Stimulated activated CD4-positive, alpha-beta T cell treated with anti-CD3 and anti-CD28 coated beads, Interleukin-4, amount 100 ng/mL, for 4 hours (primary cell): ENCODE data around the gene WDR20.

ENCODE experiments used
- DNase-seq, 2 experiments: peaks; one replicate each; pipeline ENCODE4 v3.0.0-alpha.2; 2020

WDR20 gene

DNA sequence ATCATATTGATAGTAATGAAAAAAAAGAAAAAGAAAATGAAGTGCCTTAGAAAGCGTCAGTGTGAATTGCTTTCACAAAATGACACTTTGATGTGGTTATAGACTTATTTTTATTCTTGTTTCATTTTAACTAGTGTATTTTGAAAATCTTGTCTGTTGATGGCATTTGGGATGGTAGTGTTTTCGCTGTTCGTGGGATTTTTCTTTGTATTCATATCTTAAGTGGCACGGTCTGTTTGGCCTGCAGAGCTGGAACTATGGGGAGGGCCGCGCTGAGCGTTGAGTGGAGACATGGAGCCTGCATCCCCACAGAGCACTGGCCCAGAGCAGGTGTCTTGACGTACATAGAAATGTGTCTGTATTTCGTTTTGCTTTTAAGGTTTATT lies 61.6 kb downstream of the WDR20 start:
- no peak for DNase-seq

DNA sequence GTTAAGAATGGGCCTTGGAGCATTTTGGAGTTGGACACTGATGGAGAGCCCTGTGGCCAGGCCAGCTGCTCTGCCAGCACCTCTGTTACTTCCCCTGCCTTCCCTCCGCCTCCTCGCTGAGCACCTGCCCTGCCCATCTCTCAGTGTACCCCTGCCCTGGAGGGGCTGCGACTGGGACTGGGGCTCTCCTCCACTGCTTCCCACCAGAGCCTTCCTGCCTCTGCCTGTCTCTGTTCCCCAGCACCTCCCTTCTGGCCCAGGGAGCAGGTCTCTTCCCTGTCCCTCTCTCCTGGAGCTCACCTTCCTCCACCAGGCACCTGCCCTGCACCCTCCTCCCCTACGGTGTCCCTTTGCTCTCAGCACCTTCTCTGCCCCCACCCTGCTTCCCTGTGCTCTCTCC lies 62.1 kb downstream of the WDR20 start:
- DNase-seq, result no peak

DNA sequence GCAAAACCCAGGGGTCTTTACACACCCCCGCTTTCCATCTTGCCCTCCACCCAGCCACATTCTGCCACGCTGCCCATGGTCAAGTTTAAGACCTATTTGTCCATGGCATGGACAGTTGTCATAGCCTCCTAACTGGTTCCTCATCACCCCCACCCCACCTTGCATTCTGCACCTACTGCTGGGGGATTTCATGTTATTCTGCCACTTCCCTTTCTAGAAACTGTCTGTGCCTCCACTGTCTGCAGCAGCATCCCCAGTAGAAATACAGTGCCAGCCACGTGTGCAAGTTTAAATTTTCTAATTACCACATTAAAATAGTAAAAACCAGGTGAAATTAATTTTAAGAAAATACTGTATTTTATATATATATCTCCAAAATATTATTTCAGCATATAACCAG lies 63.2 kb downstream of the WDR20 start:
- no peak for DNase-seq

DNA sequence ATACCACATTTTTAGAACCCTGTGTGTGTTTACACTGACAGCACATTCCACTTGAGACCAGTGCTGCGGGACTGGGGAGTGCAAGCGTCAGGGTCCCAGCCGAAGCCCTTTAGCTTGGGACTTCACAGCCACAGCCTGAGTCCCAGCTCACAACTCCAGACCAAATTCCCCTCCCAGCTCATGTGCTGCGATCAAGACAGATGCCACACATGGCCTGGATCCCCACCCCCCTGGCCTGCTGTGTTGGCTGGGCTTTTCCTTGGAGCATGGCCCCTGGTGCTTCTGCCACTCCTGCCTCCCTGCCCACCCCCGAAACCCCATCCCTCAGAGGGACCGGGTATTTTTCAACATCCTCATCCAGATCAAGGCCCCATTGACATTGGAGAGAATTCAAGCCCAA lies 63.7 kb downstream of the WDR20 start:
- DNase-seq, result no peak

DNA sequence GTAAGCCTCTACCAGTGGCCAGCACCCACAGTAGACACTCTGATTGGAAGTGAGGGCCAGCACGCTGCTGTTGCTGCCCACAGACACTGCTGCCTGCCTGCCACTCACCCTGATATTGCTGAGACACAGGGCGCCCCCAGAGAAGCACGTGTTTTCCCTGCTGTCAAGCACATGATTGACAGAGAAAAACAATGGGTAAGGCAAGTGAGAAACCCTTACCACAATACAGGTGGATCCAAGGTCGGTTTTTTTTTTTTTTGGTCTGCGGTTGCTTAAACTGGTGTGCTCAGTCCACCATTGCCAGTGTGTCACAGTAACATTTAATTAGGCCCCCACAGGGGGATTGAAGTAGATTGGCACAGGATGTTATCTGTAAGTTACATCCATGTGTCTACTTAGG lies 65.9 kb downstream of the WDR20 start:
- no peak for DNase-seq

DNA sequence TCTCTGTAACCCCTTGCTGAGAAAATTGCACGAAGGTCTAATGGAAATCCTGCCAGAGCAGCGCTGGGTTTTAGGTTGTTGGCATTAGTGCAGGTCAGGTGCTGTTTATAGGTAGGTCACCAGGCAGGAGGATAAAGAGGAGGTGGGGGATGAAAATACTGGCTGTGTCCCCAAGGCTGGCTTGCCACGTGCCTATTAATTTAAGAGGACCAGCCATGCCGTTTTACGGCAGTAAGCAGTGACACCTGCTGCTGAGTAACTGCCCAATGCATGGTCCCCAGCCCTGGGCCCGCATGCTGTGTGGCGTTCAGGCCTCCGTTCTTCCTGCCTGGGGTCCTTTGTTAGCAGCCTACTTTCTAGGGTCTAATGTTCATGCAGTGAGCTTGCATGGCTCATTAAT lies 67.2 kb downstream of the WDR20 start:
- no peak for DNase-seq

DNA sequence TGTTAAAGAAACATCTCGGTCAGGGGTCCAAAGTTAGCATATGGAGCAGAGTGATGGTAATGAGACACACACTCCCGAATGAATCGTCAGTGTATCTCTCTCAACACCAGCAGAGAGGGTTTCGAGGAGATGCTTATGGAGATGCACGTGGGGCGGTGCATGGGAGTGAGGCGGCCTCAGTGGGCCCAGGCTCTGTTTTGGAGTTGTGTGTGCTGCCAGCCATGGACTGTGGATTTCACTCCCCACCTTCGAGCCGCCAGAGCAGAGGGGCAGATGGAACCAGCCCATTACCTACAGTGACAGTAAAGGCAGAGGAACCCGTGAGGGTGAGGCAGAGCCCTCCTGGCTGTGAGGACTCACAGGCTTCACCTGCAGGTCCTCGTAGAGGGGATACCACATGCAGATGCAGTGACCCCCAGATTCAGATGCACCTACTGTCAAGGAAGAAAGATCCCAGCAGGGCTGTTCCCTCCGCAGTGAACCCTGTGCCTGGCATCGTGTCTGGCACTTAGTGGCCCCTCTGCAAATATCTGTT lies 68.2 kb downstream of the WDR20 start:
- DNase-seq, result no peak

DNA sequence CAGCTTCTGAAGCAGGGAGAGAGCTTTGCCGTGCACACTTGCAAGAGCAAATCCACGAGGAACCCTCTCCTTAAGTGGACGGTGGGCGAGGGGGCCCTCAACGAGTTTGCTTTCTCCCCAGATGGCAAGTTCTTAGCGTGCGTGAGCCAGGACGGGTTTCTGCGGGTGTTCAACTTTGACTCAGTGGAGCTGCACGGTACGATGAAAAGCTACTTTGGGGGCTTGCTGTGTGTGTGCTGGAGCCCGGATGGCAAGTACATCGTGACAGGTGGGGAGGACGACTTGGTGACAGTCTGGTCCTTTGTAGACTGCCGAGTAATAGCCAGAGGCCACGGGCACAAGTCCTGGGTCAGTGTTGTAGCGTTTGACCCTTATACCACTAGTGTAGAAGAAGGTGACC lies 69.0 kb downstream of the WDR20 start:
- no peak for DNase-seq

DNA sequence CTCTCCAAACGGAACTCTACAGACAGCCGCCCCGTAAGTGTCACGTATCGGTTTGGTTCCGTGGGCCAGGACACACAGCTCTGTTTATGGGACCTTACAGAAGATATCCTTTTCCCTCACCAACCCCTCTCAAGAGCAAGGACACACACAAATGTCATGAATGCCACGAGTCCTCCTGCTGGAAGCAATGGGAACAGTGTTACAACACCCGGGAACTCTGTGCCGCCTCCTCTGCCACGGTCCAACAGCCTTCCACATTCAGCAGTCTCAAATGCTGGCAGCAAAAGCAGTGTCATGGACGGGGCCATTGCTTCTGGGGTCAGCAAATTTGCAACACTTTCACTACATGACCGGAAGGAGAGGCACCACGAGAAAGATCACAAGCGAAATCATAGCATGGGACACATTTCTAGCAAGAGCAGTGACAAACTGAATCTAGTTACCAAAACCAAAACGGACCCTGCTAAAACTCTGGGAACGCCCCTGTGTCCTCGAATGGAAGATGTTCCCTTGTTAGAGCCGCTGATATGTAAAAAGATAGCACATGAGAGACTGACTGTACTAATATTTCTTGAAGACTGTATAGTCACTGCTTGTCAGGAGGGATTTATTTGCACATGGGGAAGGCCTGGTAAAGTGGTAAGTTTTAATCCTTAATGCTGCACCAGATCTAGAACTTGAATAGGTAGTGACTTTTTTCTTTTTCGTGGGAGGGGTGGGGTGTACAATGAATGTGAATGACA lies 69.7 kb downstream of the WDR20 start:
- DNase-seq, result no peak

DNA sequence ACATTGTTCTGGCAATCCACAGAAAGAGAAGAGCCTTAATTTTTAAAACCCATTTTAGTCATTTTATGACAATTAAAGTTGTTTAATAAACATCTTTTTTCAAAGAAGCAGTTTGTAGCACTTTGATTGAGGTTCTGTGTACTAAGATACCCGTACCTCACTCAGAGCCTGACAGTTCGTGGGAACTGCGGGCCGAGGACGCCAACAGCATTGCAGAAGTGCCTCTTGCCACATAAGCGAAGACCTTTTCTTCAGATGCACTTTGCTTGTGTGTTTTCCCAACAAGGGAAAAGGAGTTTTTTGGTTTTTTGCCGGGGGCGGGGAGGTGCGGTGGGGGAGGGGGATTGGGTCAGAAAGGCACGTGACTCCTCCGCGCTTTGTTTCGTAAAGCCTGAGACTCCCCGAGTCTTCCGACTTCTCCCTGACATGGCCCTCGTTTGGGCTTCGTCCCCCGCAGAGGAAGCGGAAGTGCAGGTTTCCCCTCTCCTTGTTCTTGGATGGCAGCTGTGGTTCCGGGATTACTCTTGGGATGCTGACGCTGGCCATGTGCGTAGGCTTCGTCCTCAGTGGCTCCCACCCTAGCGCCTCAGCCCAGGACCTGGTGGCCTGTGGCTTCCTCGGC lies 70.8 kb downstream of the WDR20 start:
- no peak for DNase-seq

DNA sequence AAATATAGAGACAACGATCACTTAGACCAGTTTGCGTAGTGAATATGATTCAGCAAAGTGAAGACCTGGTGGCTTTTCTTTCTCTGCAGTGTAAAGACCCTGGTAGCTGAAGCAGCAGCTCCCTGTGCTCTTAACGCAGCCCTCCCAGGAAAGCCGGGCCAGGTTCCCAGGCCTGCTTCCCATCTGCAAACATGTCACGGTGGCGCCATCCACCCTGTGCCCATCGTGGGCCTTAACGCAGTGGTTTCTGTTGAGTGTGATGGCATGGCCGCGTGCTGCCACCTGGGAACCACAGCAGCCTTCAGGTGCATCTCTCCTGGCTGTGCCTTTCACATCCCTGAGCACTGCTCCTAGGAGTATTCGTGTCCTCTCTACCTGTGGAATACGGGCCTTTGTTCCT lies 71.5 kb downstream of the WDR20 start:
- DNase-seq, result no peak

DNA sequence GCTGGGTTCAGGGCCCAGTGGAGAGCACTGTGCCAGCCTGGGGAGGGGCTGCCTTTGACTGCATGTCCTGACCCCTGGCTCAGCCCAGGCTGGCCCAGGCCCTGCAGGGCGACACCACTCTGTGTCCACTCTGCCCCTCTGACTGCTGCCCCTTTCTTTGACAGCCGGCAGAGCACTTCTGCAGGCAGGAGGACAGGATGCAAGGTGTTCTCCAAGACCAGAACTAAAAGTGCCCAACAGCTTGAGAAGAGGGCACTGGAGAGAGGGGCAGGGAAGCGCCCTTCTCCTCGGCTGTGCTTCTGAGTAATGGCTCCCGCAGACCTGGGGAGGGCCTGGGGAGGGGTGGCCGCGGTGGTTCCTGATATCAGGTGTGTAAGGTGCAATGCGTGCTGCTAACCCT lies 72.7 kb downstream of the WDR20 start:
- DNase-seq, result no peak

DNA sequence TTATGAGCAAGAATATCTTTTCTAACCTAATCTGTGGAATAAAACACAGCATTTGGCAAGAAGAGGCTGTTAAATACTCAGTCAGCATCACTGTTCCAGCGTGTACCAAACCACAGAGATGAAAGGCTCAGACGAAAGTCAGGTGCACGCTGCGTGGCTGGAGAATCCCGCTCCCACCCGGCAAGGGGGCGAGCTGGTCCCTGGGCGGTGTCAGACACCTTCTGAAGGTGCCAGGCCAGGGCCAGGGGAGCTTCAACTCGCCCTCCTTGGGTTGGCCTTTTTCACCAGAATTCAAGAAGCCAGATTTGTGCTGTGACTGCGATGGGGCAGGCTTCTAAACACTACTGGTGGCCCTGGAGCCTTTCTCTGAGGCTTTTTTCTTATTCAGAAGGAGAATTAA lies 73.1 kb downstream of the WDR20 start:
- no peak for DNase-seq

DNA sequence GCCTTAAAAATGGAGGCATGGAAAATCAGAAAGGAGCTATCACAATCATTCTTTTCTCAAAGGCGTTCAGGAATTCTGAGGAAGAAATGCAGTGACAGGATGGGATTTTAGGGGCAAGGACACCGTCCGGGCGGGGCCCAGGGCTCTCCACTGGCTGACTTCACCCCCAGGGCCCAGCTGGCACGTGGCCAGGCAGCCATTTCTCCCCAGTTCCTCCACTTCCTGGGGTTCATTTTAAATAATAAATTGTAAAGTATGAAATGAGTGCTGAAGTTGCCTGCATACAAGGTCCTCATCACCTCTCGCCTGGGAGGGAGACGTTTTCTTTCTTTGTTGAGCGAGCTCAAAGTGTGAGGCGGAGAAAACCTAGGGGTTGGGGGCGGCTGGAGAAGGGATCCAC lies 73.8 kb downstream of the WDR20 start:
- DNase-seq, result no peak

DNA sequence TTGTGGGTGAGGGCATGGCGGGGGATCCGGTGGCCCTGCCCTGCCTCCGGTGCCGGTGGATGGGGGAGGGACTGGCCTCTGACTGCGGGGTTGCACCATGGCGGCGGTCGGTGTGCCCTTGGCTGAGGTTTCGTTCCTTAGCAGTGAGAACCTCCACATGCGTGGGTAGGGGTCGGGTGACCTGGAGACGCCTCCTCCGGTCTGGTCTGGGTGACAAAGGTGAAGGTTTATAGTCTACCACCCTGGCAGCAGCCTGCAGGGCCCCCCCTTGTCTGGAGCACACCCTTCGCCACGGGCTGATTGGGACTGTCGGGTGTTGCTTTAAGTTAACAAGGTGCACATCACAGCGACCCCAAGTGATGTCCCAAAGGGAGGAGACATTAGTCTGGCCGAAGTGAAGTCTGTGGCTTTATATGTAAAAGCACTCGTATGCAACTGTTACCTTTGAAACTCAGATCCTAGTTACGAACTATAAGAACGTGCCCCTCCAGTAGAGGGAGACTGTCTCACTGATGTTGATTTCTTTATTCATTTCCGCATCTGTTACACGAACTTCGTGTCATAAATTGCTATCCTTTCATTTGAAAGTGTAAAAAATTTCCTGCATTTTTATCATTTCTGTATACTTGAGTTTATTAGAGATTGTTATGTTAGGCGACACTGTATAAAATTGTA lies 74.4 kb downstream of the WDR20 start:
- no peak for DNase-seq

DNA sequence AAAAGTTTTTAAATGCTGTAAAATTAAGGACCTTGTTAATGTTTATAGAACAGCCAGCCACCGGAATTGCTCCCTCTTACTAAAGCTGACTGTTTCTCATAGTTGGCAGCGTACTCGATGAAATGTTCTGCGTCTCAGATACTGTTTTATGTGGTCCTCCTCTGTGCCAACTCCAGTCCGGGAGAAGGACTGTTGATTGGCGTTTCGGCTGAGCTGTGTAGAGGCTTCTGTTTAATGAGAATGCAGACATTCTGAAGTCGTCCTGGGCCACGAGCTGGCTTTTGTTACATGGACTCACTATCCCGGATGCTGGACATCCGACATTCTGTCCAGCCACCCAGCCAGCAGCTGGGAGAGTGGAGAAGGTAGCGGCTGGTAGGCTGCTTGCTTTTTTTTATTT lies 75.4 kb downstream of the WDR20 start:
- DNase-seq, result no peak

DNA sequence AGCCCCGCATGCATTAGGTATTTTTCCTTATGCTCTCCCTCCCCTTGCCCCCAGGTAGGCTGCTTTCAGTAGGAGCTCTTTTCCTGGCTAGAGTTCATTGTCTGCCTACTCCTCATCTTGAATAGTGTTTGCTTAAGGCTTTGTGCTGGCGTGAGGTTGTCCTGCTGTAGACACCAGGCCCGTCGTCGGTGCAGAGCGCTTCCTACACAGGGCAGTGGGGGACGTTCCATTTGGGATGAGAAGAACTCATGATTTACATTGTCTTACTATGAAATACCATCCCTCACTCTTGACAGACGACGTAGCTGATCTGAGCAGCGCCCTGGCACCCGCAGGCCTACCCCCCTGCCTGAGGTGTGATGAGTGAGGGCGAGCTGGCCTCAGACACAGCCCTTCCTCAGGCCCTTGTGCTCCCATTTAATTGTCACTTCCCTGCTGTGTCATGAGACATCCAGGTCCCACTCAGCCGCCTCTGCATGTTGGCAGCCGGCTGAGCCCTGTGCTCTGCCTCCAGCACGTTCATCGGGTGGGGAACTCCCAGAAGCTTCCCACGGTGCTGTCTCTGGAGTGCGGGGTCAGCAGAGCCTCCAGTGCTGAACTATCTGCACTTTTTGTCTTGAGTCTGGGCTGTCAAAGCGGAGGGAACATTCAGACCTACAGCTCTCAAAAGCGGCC lies 76.0 kb downstream of the WDR20 start:
- no peak for DNase-seq

DNA sequence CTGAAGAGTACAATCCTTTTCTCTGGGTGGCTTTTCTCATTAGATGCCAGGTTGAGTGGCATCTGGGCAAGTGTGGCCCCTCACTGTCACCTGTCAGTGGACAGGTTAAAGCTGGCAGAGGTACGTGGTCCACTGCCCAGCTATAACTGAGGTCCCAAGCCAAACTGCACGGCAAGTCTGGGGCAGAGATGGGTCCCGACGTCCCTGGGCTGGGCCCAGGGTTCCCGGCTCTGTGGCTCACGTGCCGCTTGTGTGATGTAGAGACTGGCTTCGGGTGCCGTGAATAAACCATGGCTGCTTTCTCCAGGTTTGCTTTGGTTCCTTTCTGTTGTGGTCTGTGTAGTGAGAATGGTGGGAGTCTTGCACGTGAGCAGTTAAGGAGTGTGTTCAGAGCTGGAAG lies 77.7 kb downstream of the WDR20 start:
- DNase-seq, result no peak

DNA sequence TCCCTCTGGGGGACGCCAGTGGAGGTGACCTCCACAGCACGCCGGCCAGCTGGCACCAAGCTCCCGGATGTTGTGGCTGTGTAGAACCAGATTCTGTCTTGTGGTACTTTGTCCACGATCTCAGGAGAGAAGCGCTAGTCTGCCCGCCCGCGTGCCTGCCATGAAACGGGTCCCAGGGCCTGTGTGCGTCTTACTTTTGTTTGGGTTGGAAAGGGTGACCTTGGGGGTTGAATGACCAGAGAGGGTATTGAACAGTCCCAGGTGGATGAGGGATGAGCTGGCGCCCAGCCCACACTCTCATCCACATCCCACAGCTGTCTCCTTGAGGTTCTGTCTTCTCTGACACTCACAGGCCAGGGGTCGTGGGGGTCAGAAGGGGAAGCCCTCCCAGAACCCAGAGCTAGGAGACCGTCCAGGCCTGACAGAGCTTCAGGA lies 78.3 kb downstream of the WDR20 start:
- DNase-seq, result no peak

DNA sequence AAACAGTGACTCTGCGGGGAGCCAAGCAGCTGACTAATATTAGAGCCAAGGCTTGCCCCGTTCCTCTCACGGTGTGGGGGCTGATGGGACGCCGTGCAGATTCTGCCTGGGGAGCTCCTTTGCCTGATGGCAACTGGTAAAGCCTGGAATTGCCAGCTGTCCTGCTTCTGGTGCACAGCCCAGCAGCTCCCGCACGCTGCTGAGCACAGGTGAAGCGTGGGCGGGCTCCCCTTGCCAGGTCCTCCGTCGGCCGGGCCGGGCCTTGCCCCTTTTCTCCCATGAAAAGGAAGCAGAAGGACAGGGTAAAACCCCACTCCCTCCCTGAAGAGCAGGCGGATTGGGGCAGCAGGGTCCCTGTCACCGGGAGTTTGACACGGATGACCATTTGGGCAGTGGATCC lies 79.0 kb downstream of the WDR20 start:
- no peak for DNase-seq

DNA sequence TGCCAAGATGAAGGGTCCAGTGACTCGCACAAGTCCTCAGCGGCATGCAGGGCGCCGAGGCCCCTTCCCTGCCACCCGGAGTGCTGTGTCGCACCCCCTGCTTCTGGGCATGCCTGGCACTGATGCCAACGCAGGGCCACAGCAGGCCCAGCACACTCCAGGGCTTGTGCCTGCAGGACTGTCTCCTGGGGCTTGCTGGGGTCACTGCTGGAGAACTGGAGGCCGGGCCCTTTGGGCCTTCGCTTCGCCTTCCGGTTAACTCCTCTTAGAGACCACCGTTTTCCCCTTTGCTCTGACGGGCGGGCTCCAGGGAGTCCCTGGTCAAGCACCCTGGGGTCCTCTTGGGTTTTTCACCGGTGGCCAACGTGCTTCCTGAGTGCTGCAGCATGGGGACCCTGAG lies 79.6 kb downstream of the WDR20 start:
- DNase-seq, result no peak

DNA sequence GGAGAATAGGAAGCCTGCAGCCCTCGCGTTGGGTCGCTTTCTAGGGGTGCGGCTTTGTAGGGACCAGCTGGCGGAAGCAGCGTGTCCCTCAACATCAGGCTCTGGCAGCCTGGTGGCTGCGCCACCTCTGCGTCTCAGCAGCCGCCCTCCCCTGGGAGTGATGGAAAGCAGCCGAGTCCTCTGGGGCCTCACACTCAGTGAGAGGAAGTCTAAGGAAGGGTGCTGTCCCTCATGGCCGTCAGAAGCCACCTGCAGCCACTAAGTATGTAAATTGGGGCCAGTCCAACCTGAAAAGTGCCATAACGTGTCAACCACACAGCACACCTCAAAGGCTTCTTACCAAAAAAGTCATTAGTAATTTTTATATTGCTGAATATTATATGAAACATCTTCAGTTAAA lies 80.3 kb downstream of the WDR20 start:
- DNase-seq, result no peak

DNA sequence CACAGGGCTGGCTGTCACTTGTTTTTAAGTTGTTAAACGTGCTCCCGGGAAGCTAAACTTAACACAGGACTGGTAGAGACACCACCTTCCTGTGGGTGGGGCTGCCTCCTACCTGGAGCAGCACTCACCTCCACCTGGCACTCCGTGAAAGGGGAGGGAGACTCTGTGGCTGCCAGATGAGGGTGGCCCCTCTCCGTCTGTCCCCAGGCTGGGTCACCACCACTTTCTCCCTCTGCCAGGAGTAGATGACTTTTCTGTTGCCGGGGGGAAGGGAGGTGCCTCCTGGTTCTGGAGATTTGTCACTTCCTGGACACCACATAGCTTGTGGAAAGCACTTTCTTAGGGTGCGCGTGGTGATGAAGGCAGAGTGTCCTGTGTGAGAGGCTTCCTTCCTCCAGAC lies 81.3 kb downstream of the WDR20 start:
- DNase-seq, result no peak
